OCI-LY3 (cell line): ENCODE results near the gene ZHX3.

Experiments used
- H2AFZ ChIP-seq: fragments of 200-600, 300-600 bp; shearing (Covaris generic); 2 replicates; pipeline ENCODE4 v1.6.0; 2014; ENCODE audit warnings: antibody characterized with exemption, low read depth, low read length
- H3K27ac ChIP-seq: fragments of 200-600, 300-600 bp; sonication (generic); 2 replicates; pipeline ENCODE4 v1.5.1; 2014; ENCODE audit warnings: mild to moderate bottlenecking, low read length, moderate library complexity, mixed read lengths
- H3K27me3 ChIP-seq: fragments of 200-600, 300-600 bp; sonication (generic); 2 replicates; pipeline ENCODE4 v1.6.1; 2014; ENCODE audit warnings: low read depth, low read length, mixed read lengths
- H3K36me3 ChIP-seq: fragments of 200-600, 300-600 bp; sonication (generic); replicated peaks from 2 replicates; pipeline ENCODE3; 2014; ENCODE audit warnings: low read depth, low read length, mixed read lengths
- H3K4me1 ChIP-seq: fragments of 300-600, 200-600 bp; sonication (generic); 2 replicates; pipeline ENCODE4 v1.6.1; 2014; ENCODE audit warnings: low read length, mixed read lengths
- H3K4me2 ChIP-seq: fragments of 200-600, 300-600 bp; sonication (generic); 2 replicates; pipeline ENCODE4 v1.6.1; 2014; ENCODE audit warnings: low read length, mixed read lengths
- H3K4me3 ChIP-seq: fragments of 300-600, 200-600 bp; sonication (generic); 2 replicates; pipeline ENCODE4 v1.5.1; 2014; ENCODE audit warnings: antibody characterized with exemption, mild to moderate bottlenecking, low read length, moderate library complexity
- H3K79me2 ChIP-seq: fragments of 300-600, 200-600 bp; shearing (Covaris generic); 2 replicates; pipeline ENCODE4 v1.6.1; 2014; ENCODE audit warnings: mild to moderate bottlenecking, low read length, mixed read lengths
- H3K9ac ChIP-seq: fragments of 300-600, 200-600 bp; shearing (Covaris generic); 2 replicates; pipeline ENCODE4 v1.6.0; 2014; ENCODE audit warnings: mild to moderate bottlenecking, low read length, moderate library complexity
- H3K9me3 ChIP-seq: fragments of 200-600, 300-600 bp; shearing (Covaris generic); 2 replicates; pipeline ENCODE4 v1.6.1; 2014; ENCODE audit warnings: low read length, mixed read lengths; ENCODE audit not compliant: insufficient read depth
- H4K20me1 ChIP-seq: fragments of 200-600, 300-600 bp; sonication (generic); 2 replicates; pipeline ENCODE4 v1.6.1; 2016; ENCODE audit warnings: low read length, mixed read lengths; ENCODE audit not compliant: insufficient read depth
- EZH2phosphoT487 ChIP-seq: fragments of 200-600 bp; shearing (Covaris generic); IDR thresholded peaks from 2 replicates; pipeline ENCODE4 v1.6.1; 2018; ENCODE audit warnings: antibody characterized with exemption, mixed run types, low read depth
- TF ChIP-seq, protein P1 (sequence below): fragments of 200-600, 300-600 bp; sonication (generic); IDR thresholded peaks from 2 replicates; pipeline ENCODE4 v1.5.1; 2014; ENCODE audit warnings: antibody characterized with exemption, low read length, low read depth

The ZHX3 gene

DNA sequence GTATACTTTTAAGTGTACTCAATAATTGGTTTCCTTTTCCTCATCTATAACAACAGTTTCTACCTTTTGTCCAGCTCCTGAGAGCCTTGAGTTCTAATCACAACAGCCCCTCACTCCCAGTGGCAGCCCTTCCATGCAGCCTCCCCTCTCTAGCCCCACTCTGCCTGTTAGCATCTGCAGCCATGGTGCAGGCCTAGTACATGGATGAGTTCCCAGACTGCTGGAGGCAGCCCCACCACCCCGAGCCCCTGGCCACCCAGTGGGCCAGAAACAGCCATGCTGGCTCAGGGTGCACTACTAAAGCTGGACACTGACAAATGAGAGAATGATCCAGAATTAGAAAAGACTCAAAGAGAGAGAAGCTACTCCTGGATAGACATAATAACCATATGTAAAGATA, 13.4 kb upstream of the ZHX3 start:
- no peak overlapping the region for H3K27ac ChIP-seq
- TF ChIP-seq EZH2phosphoT487: no peak
- TF ChIP-seq, protein P1, sequence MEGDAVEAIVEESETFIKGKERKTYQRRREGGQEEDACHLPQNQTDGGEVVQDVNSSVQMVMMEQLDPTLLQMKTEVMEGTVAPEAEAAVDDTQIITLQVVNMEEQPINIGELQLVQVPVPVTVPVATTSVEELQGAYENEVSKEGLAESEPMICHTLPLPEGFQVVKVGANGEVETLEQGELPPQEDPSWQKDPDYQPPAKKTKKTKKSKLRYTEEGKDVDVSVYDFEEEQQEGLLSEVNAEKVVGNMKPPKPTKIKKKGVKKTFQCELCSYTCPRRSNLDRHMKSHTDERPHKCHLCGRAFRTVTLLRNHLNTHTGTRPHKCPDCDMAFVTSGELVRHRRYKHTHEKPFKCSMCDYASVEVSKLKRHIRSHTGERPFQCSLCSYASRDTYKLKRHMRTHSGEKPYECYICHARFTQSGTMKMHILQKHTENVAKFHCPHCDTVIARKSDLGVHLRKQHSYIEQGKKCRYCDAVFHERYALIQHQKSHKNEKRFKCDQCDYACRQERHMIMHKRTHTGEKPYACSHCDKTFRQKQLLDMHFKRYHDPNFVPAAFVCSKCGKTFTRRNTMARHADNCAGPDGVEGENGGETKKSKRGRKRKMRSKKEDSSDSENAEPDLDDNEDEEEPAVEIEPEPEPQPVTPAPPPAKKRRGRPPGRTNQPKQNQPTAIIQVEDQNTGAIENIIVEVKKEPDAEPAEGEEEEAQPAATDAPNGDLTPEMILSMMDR: no peak

DNA sequence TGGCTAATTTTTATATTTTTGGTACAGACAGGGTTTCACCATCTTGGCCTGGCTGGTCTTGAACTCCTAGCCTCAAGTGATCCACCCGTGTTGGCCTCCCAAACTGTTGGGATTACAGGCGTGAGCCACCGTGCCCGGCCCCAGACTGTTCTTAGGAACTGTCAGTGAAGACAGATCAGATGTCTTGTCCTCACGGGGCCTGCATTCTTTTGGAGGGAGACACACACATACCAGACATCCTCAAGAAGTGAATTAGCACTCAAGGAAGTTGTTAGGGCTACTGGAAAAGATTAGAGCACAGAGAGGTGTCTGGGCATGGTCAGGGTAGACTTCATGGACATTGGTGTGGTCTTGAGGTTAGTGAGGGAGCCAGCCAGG, 12.8 kb upstream of the ZHX3 start:
- Histone ChIP-seq H3K79me2 (no peaks in the 10 kb centered on the region), H3K4me1 (no peaks in the 10 kb centered on the region), H2AFZ (no peak overlapping the region), H3K9ac (no peak overlapping the region), H3K27me3 (peaks cover 12% of the 10 kb centered on the region), H3K27ac (no peak overlapping the region), H3K4me3 (no peak overlapping the region), H3K4me2 (no peak overlapping the region), H3K9me3 (no peaks in the 10 kb centered on the region), H4K20me1 (no peaks in the 10 kb centered on the region), H3K36me3 (no peaks in the 10 kb centered on the region)
- no peak for TF ChIP-seq EZH2phosphoT487
- TF ChIP-seq, protein P1: no peak

More for the DNA sequence above, 13.4 kb upstream of the ZHX3 start:
- Histone ChIP-seq H3K9ac (no peak overlapping the region), H3K4me3 (no peak overlapping the region), H4K20me1 (no peaks in the 10 kb centered on the region), H3K79me2 (no peaks in the 10 kb centered on the region), H2AFZ (no peak overlapping the region), H3K27me3 (peaks cover 12% of the 10 kb centered on the region), H3K4me1 (no peaks in the 10 kb centered on the region), H3K4me2 (no peak overlapping the region), H3K9me3 (no peaks in the 10 kb centered on the region), H3K36me3 (no peaks in the 10 kb centered on the region)

DNA sequence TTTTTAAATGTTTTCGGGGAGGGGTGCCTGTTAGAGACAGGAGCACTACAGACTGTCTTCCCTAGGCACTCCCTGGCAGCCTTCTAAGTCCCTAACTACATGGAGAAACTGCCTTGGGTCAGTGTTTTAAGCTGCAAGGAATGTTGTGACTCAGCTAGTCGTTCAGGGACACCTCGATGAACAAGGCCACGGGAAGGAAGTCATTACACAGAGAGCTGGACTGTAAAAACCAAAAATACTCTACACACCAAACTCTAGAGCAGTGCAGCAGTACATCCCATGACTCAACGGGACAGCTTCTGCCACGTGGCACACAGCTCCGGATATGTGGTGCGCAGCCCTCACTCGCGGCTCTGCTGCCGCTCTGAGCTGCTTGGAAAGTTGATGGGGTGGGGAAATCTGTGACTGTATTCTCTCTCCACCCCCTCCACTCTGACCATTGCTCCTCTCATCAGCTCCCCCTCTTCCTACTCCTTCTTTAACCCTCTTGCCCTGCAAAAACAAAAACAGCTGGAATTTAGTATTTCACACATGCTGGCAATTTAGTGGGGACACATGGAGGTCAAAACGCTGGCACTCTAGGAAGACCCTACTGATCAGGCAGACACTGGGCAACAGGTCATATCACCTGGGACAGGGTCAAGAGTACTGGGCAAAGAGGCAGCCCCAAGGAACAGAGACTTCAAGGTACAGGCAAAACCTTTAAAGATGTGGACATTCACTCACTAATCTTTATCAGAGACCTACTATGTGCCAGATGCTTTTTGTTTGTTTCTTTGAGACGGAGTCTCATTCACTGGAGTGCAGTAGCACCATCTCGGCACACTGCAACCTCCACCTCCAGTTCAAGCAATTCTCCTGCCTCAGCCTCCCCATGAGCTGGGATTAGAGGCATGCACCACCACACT, 12.2 kb upstream of the ZHX3 start:
- Histone ChIP-seq H3K9ac (no peak overlapping the region), H3K79me2 (no peaks in the 10 kb centered on the region), H3K9me3 (no peaks in the 10 kb centered on the region), H2AFZ (no peak overlapping the region), H3K27me3 (peaks cover 12% of the 10 kb centered on the region), H3K4me2 (no peak overlapping the region), H4K20me1 (no peaks in the 10 kb centered on the region), H3K36me3 (no peaks in the 10 kb centered on the region), H3K4me1 (no peaks in the 10 kb centered on the region), H3K4me3 (no peak overlapping the region), H3K27ac (no peak overlapping the region)
- TF ChIP-seq, protein P1: no peak
- TF ChIP-seq EZH2phosphoT487: no peak

DNA sequence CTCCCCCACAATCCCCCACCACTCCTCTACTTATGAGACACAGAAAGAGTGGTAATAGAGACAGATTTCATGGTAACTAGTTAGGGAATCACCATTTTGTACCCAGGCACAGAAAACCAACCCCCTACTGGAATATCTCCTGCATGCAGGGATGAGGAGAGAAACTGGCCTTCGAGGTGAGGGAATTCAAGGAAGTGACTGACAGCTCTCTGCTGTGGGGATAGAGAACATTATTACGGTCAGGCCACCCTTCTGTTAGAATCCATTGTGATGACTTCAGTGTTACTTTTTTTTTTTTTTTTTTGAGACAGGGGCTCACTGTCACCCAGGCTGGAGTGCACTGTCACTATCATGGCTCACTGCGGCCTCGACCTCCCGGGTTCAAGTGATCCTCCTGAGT, 9.6 kb upstream of the ZHX3 start:
- Histone ChIP-seq H3K36me3 (no peaks in the 10 kb centered on the region), H3K4me2 (no peak overlapping the region), H4K20me1 (no peaks in the 10 kb centered on the region), H3K27me3 (peaks cover 12% of the 10 kb centered on the region), H3K9ac (no peak overlapping the region), H3K79me2 (no peaks in the 10 kb centered on the region), H2AFZ (no peak overlapping the region), H3K4me3 (no peak overlapping the region), H3K9me3 (no peaks in the 10 kb centered on the region), H3K4me1 (no peaks in the 10 kb centered on the region), H3K27ac (no peak overlapping the region)
- TF ChIP-seq EZH2phosphoT487: no peak
- TF ChIP-seq, protein P1: no peak
